Fibroblast of villous mesenchyme (primary cell): Measurements from ENCODE around the gene HSP90B1. TPM values are rescaled to one million over a fixed set of nuclear protein-coding genes. Genes with fewer than 3 reads are reported as not detected.

Source experiments
- DNase-seq: peaks from one replicate; pipeline ENCODE4 v3.0.0-alpha.2; 2010; ENCODE audit warnings: low read depth
- H3K4me3 ChIP-seq: 2 replicates; pipeline ENCODE4 v1.5.1; 2011; ENCODE audit warnings: low read depth, mild to moderate bottlenecking, low read length
- CTCF ChIP-seq: IDR thresholded peaks from 2 replicates; pipeline ENCODE4 v1.5.1; 2012; ENCODE audit warnings: low read depth, mild to moderate bottlenecking, low read length; ENCODE audit not compliant: insufficient read depth
- total RNA-seq: library from RNA; depleted of rRNA; stranded (reverse); fragments of >200 nt; gene quantifications from 2 replicates; pipeline ENCODE4 v1.2.3, GENCODE V29; 2012

HSP90B1 gene
- total RNA-seq, 1 donor, result 702 TPM

- no peak overlapping the region for H3K4me3 ChIP-seq
- peak; percentile 34 for DNase-seq
- TF ChIP-seq CTCF, result no peak
Observed at GRCh38 chr12:103986829-103987228, 56.6 kb downstream of the HSP90B1 start.

- DNase-seq, result no peak
- no peak for TF ChIP-seq CTCF
- no peak overlapping the region for H3K4me3 ChIP-seq
Observed at GRCh38 chr12:103994235-103994634, 64.0 kb downstream of the HSP90B1 start.

GRCh38 chr12:103996595-103996994, 66.4 kb downstream of the HSP90B1 start:
- no peak overlapping the region for H3K4me3 ChIP-seq
- no peak for DNase-seq
- no peak for TF ChIP-seq CTCF

GRCh38 chr12:103997286-103997900, 67.2 kb downstream of the HSP90B1 start:
- no peak overlapping the region for H3K4me3 ChIP-seq
- TF ChIP-seq CTCF, result no peak
- peak; percentile 20 for DNase-seq

Other genes starting within 250 kb of the HSP90B1 start
- gene NT5DC3, start 89.2 kb upstream of the HSP90B1 start, total RNA-seq, result 12.2 and 22.9 TPM in 2 replicates
- gene TDG, start 35.5 kb downstream of the HSP90B1 start, total RNA-seq, result 29.0 and 45.8 TPM in 2 replicates
- 51.4 and 55.1 TPM in 2 replicates for gene GLT8D2, start 119.8 kb downstream of the HSP90B1 start, total RNA-seq
- gene HCFC2, start 134.1 kb downstream of the HSP90B1 start, total RNA-seq, result 16.1 and 38.0 TPM in 2 replicates
- 11.9 and 28.5 TPM in 2 replicates for gene NFYB, start 207.8 kb downstream of the HSP90B1 start, total RNA-seq